Endothelial cell (in vitro differentiated cells): ENCODE measurements around the gene WDR7. TPM values are rescaled to one million over a fixed set of nuclear protein-coding genes. Genes with fewer than 3 reads are reported as not detected.

Source experiments
- DNase-seq: peaks from one replicate; pipeline ENCODE4 v3.0.0; 2021; ENCODE audit warnings: low spot score
- H3K27ac Mint-ChIP-seq: one replicate; pipeline ENCODE4 v1.8.0; 2021; ENCODE audit warnings: mixed read lengths, inconsistent platforms; ENCODE audit not compliant: unreplicated experiment
- H3K27me3 Mint-ChIP-seq: one replicate; pipeline ENCODE4 v1.8.0; 2021; ENCODE audit warnings: mild to moderate bottlenecking, moderate library complexity, mixed read lengths, inconsistent platforms; ENCODE audit not compliant: unreplicated experiment
- H3K36me3 Mint-ChIP-seq: one replicate; pipeline ENCODE4 v1.8.0; 2021; ENCODE audit warnings: mild to moderate bottlenecking, low read depth, mixed read lengths, inconsistent platforms; ENCODE audit not compliant: unreplicated experiment
- H3K4me1 Mint-ChIP-seq: one replicate; pipeline ENCODE4 v1.8.0; 2021; ENCODE audit warnings: mild to moderate bottlenecking, mixed read lengths, inconsistent platforms; ENCODE audit not compliant: unreplicated experiment
- H3K4me3 Mint-ChIP-seq: one replicate; pipeline ENCODE4 v1.8.0; 2021; ENCODE audit warnings: mild to moderate bottlenecking, mixed read lengths, inconsistent platforms; ENCODE audit not compliant: unreplicated experiment
- H3K9me3 Mint-ChIP-seq: one replicate; pipeline ENCODE4 v1.8.0; 2021; ENCODE audit warnings: mixed read lengths, inconsistent platforms; ENCODE audit not compliant: unreplicated experiment
- total RNA-seq: library from RNA; stranded (reverse); fragmentation: NEBNext Ultra II Directional; extraction: Animal tissue kit (Norgen Biotek cat#: 25700); gene quantifications from one replicate; pipeline ENCODE4 v1.2.1, GENCODE V29; 2021; ENCODE audit not compliant: unreplicated experiment
- TF ChIP-seq, protein P1 (sequence below): fragments of 200-600 bp; sonication (generic); IDR thresholded peaks from one replicate; pipeline ENCODE4 v1.5.0; 2021; ENCODE audit warnings: antibody characterized with exemption; ENCODE audit not compliant: unreplicated experiment

Gene WDR7
- total RNA-seq, 1 donor from 2014 or later, result 42.0 TPM

DNA sequence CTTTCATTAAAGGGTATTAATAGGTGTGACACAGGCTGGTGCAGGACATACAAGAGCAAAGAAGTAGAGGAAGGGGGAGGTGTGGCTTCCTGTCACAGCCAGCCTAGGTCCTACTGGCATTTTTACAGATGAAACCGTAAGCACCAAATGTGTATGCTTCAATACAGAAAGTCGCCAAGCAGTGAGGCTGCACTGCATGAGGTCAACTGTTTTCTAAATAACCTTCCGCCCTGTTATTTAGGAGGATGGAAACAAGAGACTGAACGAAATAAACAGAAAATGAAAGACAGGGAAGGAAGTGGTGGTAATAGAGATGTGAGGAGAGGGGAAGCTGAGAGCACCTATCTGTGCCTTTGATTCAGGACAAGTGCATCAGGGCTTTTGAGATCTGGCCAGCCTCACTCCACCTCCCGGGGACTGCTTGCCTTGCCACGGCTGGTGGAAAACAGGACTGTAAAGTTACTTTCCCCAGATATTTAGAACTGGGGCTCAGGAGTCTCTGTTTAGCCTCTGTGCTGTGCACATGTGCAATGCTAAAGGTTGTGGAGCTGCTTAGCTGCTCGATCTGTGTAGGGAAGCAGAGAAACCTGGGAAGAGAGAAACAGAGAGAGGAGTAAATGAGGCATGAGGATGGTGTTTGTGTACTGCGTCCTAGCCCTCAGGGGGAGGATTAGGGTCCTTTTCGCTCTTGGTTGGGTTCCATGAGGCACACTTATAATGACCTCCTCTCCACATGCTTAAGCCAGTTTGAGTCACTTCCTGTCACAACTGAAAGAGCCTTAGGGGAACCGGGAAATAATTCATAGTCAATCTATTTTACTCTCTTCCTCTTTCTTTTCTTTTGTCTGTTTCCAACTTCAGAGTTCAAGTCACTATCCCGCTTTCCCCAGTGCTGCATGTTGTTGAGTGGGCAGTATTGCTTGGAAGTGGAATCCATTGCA, 433.4 kb downstream of the WDR7 start:
- Mint-ChIP-seq H3K4me3 (no peak overlapping the region), H3K4me1 (peaks cover 12% of the 10 kb centered on the region), H3K36me3 (no peaks in the 10 kb centered on the region), H3K27ac (no peak overlapping the region), H3K9me3 (peaks cover 4% of the 10 kb centered on the region), H3K27me3 (peaks cover 2% of the 10 kb centered on the region)
- no peak for DNase-seq
- TF ChIP-seq, protein P1, sequence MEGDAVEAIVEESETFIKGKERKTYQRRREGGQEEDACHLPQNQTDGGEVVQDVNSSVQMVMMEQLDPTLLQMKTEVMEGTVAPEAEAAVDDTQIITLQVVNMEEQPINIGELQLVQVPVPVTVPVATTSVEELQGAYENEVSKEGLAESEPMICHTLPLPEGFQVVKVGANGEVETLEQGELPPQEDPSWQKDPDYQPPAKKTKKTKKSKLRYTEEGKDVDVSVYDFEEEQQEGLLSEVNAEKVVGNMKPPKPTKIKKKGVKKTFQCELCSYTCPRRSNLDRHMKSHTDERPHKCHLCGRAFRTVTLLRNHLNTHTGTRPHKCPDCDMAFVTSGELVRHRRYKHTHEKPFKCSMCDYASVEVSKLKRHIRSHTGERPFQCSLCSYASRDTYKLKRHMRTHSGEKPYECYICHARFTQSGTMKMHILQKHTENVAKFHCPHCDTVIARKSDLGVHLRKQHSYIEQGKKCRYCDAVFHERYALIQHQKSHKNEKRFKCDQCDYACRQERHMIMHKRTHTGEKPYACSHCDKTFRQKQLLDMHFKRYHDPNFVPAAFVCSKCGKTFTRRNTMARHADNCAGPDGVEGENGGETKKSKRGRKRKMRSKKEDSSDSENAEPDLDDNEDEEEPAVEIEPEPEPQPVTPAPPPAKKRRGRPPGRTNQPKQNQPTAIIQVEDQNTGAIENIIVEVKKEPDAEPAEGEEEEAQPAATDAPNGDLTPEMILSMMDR, result no peak

DNA sequence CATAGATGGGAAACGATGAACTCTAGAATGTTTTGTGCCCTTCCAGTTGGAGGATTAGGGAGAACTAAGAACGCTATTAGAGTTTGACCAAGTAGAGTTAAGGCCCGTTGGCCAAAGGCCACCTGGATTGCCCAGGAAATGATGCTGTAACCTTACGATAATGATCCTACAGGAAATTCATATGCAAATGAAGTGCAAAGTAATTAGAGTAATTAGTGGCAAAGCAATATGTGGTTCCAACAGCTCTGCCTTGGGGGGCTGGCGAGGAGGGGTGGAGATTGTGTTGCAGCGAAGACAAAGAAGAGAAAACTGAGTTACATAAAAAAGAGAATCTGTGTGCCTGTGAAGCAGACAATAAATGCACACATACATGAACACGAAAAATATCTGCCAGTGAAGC, 434.2 kb downstream of the WDR7 start:
- Mint-ChIP-seq H3K27me3 (peaks cover 2% of the 10 kb centered on the region), H3K9me3 (peaks cover 4% of the 10 kb centered on the region), H3K4me1 (peaks cover 12% of the 10 kb centered on the region), H3K36me3 (no peaks in the 10 kb centered on the region), H3K4me3 (no peak overlapping the region), H3K27ac (no peak overlapping the region)
- TF ChIP-seq, protein P1, result no peak
- no peak for DNase-seq

DNA sequence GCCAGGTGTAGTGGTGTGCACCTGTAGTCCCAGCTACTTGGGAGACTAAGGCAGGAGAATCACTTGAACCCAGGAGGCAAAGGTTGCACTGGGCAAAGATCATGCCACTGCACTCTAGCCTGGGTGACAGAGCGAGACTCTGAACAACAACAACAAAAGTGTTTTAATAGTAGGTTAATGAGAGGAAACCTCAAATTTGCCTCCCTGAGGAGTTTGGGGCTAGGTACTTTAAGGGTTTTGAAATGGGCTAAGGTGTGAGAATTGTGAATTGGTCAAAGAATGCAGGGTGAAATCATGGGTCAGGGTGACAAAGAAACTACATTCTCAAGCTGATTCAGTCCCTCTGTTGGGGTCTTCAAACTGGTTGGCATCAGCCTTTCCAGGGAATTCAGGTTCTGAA, 435.0 kb downstream of the WDR7 start:
- H3K36me3 Mint-ChIP-seq, result no peaks in the 10 kb centered on the region
- peaks cover 12% of the 10 kb centered on the region for H3K4me1 Mint-ChIP-seq
- TF ChIP-seq, protein P1, result no peak
- H3K27ac Mint-ChIP-seq, result no peak overlapping the region
- H3K27me3 Mint-ChIP-seq, result peaks cover 2% of the 10 kb centered on the region
- peaks cover 4% of the 10 kb centered on the region for H3K9me3 Mint-ChIP-seq
- no peak for DNase-seq
- no peak overlapping the region for H3K4me3 Mint-ChIP-seq

Other genes with a start within 250 kb of the WDR7 start
- 74.0 TPM for gene TXNL1, start 12.8 kb upstream of the WDR7 start, total RNA-seq